ENCODE results near the gene SORCS3.

- TF ChIP-seq POLR2A (IDR thresholded peaks at IDR 0.05; ENCODE audit: low read depth, low read length) (no peak), POLR2AphosphoS5 (IDR thresholded peaks at IDR 0.05; ENCODE audit: low read depth, low read length) (no peak)
These were observed 643.6 kb downstream of the SORCS3 start for GRCh38 chr10:105284476-105285215.
